Astrocyte of the spinal cord (primary cell): ENCODE data around the gene PANK4.

Source experiments
- DNase-seq: peaks from one replicate; pipeline ENCODE4 v3.0.0; 2011; ENCODE audit warnings: low read depth, low spot score
- H3K4me3 ChIP-seq: 2 replicates; pipeline ENCODE4 v1.5.1; 2011; ENCODE audit warnings: low read depth, mild to moderate bottlenecking, low read length, moderate library complexity
- CTCF ChIP-seq: IDR thresholded peaks from 2 replicates; pipeline ENCODE4 v1.5.1; 2012; ENCODE audit warnings: low read depth, mild to moderate bottlenecking, low read length, inconsistent platforms
- in situ Hi-C: cut with HindIII; loops from 2 replicates; pipeline ENCODE4 v1.10.0; 2017; ENCODE audit warnings: low sequenced_read_pairs

Gene PANK4

GRCh38 chr1:2532485-2533160 lies 6.2 kb upstream of the PANK4 start:
- no peak for TF ChIP-seq CTCF
- in situ Hi-C loops, result no loop called here
- no peak for DNase-seq
- H3K4me3 ChIP-seq, result no peak overlapping the region

DNA sequence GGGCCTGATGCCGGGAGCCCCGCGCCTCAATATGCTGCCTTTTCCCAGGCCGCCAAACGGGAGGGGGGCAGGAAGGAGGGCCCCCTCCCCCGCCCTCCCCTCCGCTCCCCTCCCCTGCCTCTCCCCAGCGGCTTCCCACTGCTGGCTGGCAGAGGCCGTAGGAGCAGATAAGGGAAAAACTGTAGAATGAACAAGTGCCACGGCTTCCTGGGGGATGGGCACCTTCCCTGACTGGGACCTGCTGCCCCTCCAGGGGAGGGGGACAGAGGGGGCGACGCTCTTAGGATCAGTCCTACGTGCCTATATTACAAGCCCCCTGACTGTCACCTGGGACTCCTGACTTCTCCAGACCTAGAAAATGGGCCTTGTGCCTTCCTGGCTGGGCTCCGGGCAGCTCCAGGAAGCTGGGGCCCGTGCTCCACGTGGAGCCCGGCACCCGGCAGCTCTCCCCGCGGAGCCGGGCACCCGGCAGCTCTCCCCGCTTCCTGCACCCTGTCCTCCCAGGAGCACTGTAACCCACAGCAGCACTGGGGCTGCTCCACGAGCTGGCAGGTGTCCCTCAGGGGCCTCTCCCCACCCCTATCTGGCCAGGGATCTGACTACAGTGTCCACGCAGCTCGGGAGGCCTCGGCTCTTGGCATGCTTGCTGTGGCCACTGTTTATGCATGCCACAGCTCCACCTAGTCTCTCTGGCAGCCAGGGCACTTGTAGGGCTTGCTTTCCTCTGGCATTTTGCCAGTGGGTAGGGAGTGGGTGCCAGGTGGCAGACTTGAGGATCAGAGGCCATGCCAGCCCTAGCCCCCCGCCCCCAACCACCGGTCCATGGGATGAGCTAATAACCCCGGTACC lies 4.3 kb upstream of the PANK4 start:
- no peak for DNase-seq
- in situ Hi-C loops, result no loop called here
- no peak for TF ChIP-seq CTCF
- H3K4me3 ChIP-seq, result no peak overlapping the region

DNA sequence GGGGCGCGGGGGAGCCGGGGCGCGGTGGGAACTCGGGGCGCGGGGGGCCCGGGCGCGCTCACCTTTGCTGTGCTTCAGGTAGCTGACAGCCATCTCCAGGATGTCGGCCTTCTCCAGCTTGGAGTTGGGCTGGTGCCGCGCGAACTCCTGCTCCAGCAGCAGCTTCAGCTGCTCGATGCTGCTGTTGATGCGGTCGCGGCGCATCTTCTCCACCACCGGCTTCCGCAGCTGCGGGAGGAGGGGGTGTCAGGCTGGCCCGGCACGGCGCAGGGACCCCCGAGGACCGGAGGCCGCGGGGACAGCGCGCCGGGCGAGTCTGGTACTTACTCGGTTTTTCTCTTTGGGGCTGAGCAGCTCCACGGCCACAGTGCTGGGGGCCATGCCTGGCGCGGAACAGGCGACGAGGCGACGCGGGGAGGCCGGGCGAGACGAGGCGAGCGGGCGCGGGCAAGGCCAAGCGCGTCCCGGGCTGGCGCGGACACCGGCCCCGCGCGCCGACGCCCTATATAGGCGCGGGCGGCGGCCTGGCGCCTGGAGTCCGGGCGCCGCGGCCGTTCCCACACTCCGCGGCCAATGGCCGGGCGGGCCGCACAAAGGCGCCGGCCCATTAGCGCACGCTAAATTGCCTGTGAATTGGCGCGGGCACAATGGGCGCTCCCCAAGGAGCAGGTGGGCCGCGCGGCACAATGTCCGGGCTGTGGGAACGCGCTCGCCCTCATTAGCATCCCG lies 3.6 kb upstream of the PANK4 start, which contains the start of gene HES5:
Gene HES5 (minus strand): TSS at position 480 of the 729 bp plus-strand sequence. CDS start 99 bp downstream, at position 381.
- DNase-seq, result no peak
- in situ Hi-C loops, result no loop called here
- TF ChIP-seq CTCF, result no peak
- no peak within 1 kb of the TSS for H3K4me3 ChIP-seq

GRCh38 chr1:2528966-2529783 lies 2.8 kb upstream of the PANK4 start:
- peak; percentile 4 for TF ChIP-seq CTCF
- DNase-seq, result peak; percentile 31
- in situ Hi-C loops, result no loop called here
- H3K4me3 ChIP-seq, result no peak overlapping the region

DNA sequence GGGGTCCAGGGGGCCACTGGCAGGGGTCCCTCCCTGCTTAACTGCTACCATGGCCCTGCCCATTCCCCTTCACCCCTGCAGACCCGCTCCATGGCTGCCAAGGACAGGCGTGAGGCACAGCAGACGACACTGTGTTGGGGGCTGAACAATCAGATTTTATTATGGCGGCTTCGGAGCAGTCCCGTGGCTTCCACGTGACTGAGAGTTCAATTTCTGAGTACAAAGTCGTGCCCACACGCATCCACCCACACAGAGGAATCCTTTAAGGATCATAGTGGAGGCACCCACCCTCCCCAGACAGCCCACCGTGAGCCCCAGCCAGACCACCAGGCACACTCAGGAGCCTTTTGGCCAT lies 2.2 kb upstream of the PANK4 start:
- no peak overlapping the region for H3K4me3 ChIP-seq
- no peak for TF ChIP-seq CTCF
- in situ Hi-C loops, result no loop called here
- DNase-seq, result no peak

GRCh38 chr1:2528016-2528415 lies 1.6 kb upstream of the PANK4 start:
- no peak for DNase-seq
- H3K4me3 ChIP-seq, result no peak overlapping the region
- no peak for TF ChIP-seq CTCF
- in situ Hi-C loops, result no loop called here
